K562 (cell line): ENCODE results near the gene MYO3B. TPM values are rescaled to one million over a fixed set of nuclear protein-coding genes. Genes with fewer than 3 reads are reported as not detected.

ENCODE experiments used
- ATAC-seq: fragments of 200-7000 bp; cut with Tn5 transposase; 3 replicates; pipeline ENCODE4 v1.9.1; 2020; ENCODE audit warnings: moderate library complexity
- BruUV-seq: library from RNA; stranded (reverse); fragments of 400-500 nt; replicated peaks from 2 replicates; lab custom pipeline; 2021; lab: Mats Ljungman, UMichigan
- CTCF ChIA-PET: fragments of 300-600 bp; formaldehyde crosslinking; extraction: SDS; loops from one replicate; lab custom pipeline; 2021; ENCODE audit warnings: low intra/inter-chr PET ratio; lab: Yijun Ruan, JAX
- POLR2A ChIA-PET: fragments of 300-600, 350-650 bp; sonication (Branson Sonifier 250); formaldehyde crosslinking; extraction: SDS; loops from one replicate; lab custom pipeline; 2021; ENCODE audit warnings: antibody characterized with exemption, inconsistent platforms; lab: Yijun Ruan, JAX
- DNase-seq, 4 experiments: peaks; one replicate each; pipeline versions ENCODE4 v3.0.0 to v3.0.0-alpha.2; 2011 to 2018; ENCODE audit warnings: low spot score in 3 of 4, mixed read lengths in 3 of 4; ENCODE audit errors: extremely low read depth in 1 of 4
- FAIRE-seq: peaks from 2 replicates; lab custom pipeline; 2011; peaks lifted over from hg19 to GRCh38; lab: Jason Lieb, UNC
- H2AFZ ChIP-seq: 2 replicates; pipeline ENCODE4 v1.6.0; 2011; ENCODE audit warnings: low read depth, low read length, control low read depth, inconsistent platforms
- H3K27ac ChIP-seq: fragments of 200-600 bp; 3 replicates; pipeline ENCODE4 v1.8.0; 2011; ENCODE audit warnings: low read depth, mild to moderate bottlenecking, control low read depth, inconsistent platforms, low read length, moderate library complexity, mixed read lengths; ENCODE audit errors: extremely low read depth
- H3K27me3 ChIP-seq, 2 experiments: fragments of 300-600 bp in 1 of 2; 2 replicates in 1 of 2; 3 replicates in 1 of 2; pipeline versions ENCODE4 v1.6.0 to v1.8.0; 2011; ENCODE audit warnings: inconsistent platforms in 2 of 2, low read length in 2 of 2, mild to moderate bottlenecking in 1 of 2, mixed read lengths in 1 of 2, moderate library complexity in 1 of 2; ENCODE audit not compliant: control insufficient read depth in 2 of 2, insufficient read depth in 2 of 2
- H3K36me3 ChIP-seq: fragments of 300-600 bp; 3 replicates; pipeline ENCODE4 v1.8.0; 2011; ENCODE audit warnings: mild to moderate bottlenecking, low read length, inconsistent platforms; ENCODE audit not compliant: control insufficient read depth, insufficient read depth
- H3K4me1 ChIP-seq, 2 experiments: fragments of 200-600 bp in 1 of 2; replicated peaks in 1 of 2; 2 replicates in 1 of 2; 3 replicates in 1 of 2; pipeline versions ENCODE4 v1.5.1 to v1.8.0; 2011; ENCODE audit warnings: inconsistent platforms in 2 of 2, low read length in 2 of 2, mild to moderate bottlenecking in 1 of 2, mixed read lengths in 1 of 2, moderate library complexity in 1 of 2; ENCODE audit not compliant: control insufficient read depth in 2 of 2, insufficient read depth in 2 of 2
- H3K4me2 ChIP-seq: 2 replicates; pipeline ENCODE4 v1.6.1; 2011; ENCODE audit warnings: low read length, control low read depth, inconsistent platforms, mixed read lengths; ENCODE audit not compliant: insufficient read depth
- H3K4me3 ChIP-seq: fragments of 200-600 bp; sonication (generic), shearing (Covaris generic); 2 replicates; pipeline ENCODE4 v1.5.1; 2016; ENCODE audit warnings: control low read depth, inconsistent platforms
- H3K79me2 ChIP-seq: fragments of 200-600 bp; 3 replicates; pipeline ENCODE4 v1.8.0; 2011; ENCODE audit warnings: low read length, inconsistent platforms; ENCODE audit not compliant: control insufficient read depth, insufficient read depth
- H3K9ac ChIP-seq, 2 experiments: 2 replicates each; pipeline versions ENCODE4 v1.6.0 to v1.6.1; 2011; ENCODE audit warnings: low read depth in 2 of 2, low read length in 2 of 2, control low read depth in 1 of 2, inconsistent platforms in 1 of 2, mild to moderate bottlenecking in 1 of 2, mixed read lengths in 1 of 2; ENCODE audit not compliant: insufficient read depth in 1 of 2
- H3K9me1 ChIP-seq: one replicate; pipeline ENCODE4 v1.6.0; 2011; ENCODE audit warnings: inconsistent platforms, mild to moderate bottlenecking, low read length, moderate library complexity; ENCODE audit not compliant: control insufficient read depth, insufficient read depth
- H3K9me3 ChIP-seq: replicated peaks from 2 replicates; pipeline ENCODE4 v1.5.1; 2011; ENCODE audit warnings: low read depth, low read length, inconsistent platforms; ENCODE audit not compliant: control insufficient read depth, insufficient read depth
- H4K20me1 ChIP-seq: replicated peaks from 2 replicates; pipeline ENCODE4 v1.6.1; 2011; ENCODE audit warnings: low read length, inconsistent platforms, mixed read lengths; ENCODE audit not compliant: control insufficient read depth, insufficient read depth
- FOSL1 ChIP-seq: fragments of 200-800 bp; sonication (Bioruptor generic); conservative IDR thresholded peaks from 2 replicates; pipeline ENCODE4 v1.6.1; 2016; ENCODE audit warnings: missing genetic modification characterization, missing compliant biosample characterization
- JUND ChIP-seq, 2 experiments: IDR thresholded peaks; 2 replicates in 1 of 2; 3 replicates in 1 of 2; pipeline ENCODE4 v1.6.1; 2011; ENCODE audit warnings: borderline replicate concordance in 2 of 2, low read depth in 2 of 2, low read length in 2 of 2, improper control_type of control experiment in 1 of 2, missing biosample characterization in 1 of 2, missing genetic modification characterization in 1 of 2, missing genetic modification reagents in 1 of 2
- MCM7 ChIP-seq, 2 experiments: fragments of 450-650 bp; IDR thresholded peaks; 2 replicates each; pipeline ENCODE4 v1.6.1; 2016 to 2018
- NFIC ChIP-seq: fragments of 450-650 bp; IDR thresholded peaks from 2 replicates; pipeline ENCODE4 v1.6.1; 2017; ENCODE audit warnings: mild to moderate bottlenecking, inconsistent platforms
- POU5F1 ChIP-seq: fragments of 150-350 bp; IDR thresholded peaks from 2 replicates; pipeline ENCODE4 v1.6.1; 2014; ENCODE audit warnings: borderline replicate concordance, low read length, low read depth, mild to moderate bottlenecking; ENCODE audit not compliant: partially characterized antibody
- SNRNP70 ChIP-seq: fragments of 200-400 bp; formaldehyde crosslinking; optimal IDR thresholded peaks from 2 replicates; pipeline ENCODE3; 2017; ENCODE audit warnings: low read depth, low read length
- ZNF146 ChIP-seq: IDR thresholded peaks from one replicate; pipeline ENCODE4 v1.6.1; 2018; ENCODE audit warnings: missing compliant biosample characterization; ENCODE audit not compliant: unreplicated experiment
- WGBS: fragments of 100-300 bp; shearing (Covaris generic); methylation state at CpG from one replicate; pipeline ENCODE4 v1.1.6; 2016; ENCODE audit warnings: low coverage, mixed read lengths; ENCODE audit not compliant: insufficient coverage; ENCODE audit errors: missing lambda C conversion rate; 5-methylcytosine and 5-hydroxymethylcytosine counted together
- in situ Hi-C: fragments of 300-500 bp; cut with MboI; formaldehyde crosslinking; loops from 4 replicates; pipeline ENCODE4 v1.15.0; 2018; ENCODE audit warnings: inconsistent platforms, mixed read lengths
- intact Hi-C: fragments of 100-400 bp; cut with micrococcal nuclease; formaldehyde crosslinking; loops from 2 replicates; pipeline ENCODE4 v1.14.2; 2022
- polyA plus RNA-seq, 8 experiments: library from polyadenylated mRNA; depleted of rRNA in 4 of 8; stranded (reverse) in 5 of 8; unstranded in 3 of 8; fragments of >200 nt; fragmentation: Nextera tagmentation in 2 of 8; fragmentation: Illumina TruSeq in 1 of 8; extraction: Ambion mirVana in 2 of 8; extraction: Trizol in 1 of 8; gene quantifications; 2 replicates each; pipeline versions ENCODE4 v1.2.1 to v1.2.3, GENCODE V29; 2011 to 2014; ENCODE audit warnings: inconsistent platforms in 1 of 8, missing spikeins in 1 of 8
- total RNA-seq, 7 experiments: library from RNA; depleted of rRNA in 6 of 7; stranded (reverse); fragments of >200 nt in 6 of 7; fragmentation: Illumina TruSeq in 2 of 7; extraction: Trizol in 2 of 7; gene quantifications; 2 replicates each; pipeline versions ENCODE4 v1.2.1 to v1.2.3, GENCODE V29; 2011 to 2021; ENCODE audit warnings: low replicate concordance in 1 of 7

The MYO3B gene
- total and polyA plus RNA-seq, 9 of the 15 experiments (the other 6 are each of a cell fraction or from before 2014, with no cell fraction given): 2.7 to 6.5 (median 3.6) TPM

DNA sequence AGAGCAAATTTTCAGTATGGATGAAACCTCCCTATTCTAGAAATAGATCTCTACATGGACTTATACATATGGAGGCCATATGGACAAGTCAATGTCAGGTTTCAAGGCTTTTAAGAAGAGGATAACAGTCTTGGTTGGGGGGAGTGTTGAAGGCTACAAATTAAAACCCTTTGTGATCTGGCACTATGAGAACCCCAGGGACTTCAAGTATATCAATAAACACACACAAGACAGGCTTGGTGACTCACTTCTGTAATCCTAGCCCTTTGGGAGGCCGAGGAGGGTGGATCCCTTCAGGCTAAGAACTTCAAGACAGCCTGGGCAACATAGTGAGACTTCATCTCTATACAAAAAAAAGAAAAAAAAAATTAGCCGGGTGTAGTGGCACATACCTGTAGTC, 410.0 kb downstream of the MYO3B start:
- TF ChIP-seq FOSL1 (peak; percentile 81), POU5F1 (no peak), ZNF146 (no peak), NFIC (no peak), SNRNP70 (no peak), JUND (IDR thresholded peaks at IDR 0.05; ENCODE audit: borderline replicate concordance, low read depth, low read length) (peak; percentile 47; the same call in 1 of the 2 replicates), JUND (tag; IDR thresholded peaks at IDR 0.05; ENCODE audit: borderline replicate concordance, low read depth, low read length) (peak; percentile 43; the same call in 2 of the 3 replicates), MCM7 (IDR thresholded peaks at IDR 0.05) (no peak)
- Histone ChIP-seq H3K9me1 (no peaks in the 10 kb centered on the region), H3K4me3 (no peak overlapping the region), H4K20me1 (no peaks in the 10 kb centered on the region), H3K27ac (no peak overlapping the region), H3K9ac (no peak overlapping the region), H3K27me3 (no peaks in the 10 kb centered on the region), H3K4me2 (no peak overlapping the region), H3K4me1 (no peaks in the 10 kb centered on the region), H2AFZ (no peak overlapping the region), H3K36me3 (no peaks in the 10 kb centered on the region), H3K9me3 (no peaks in the 10 kb centered on the region), H3K79me2 (no peaks in the 10 kb centered on the region)
- in situ Hi-C loops (no loop called here), intact Hi-C loops (no loop called here)
- DNase-seq (peak in 1 of 4 experiments; percentile 20), FAIRE-seq (no peak), ATAC-seq (no peak)
- 0% methylated on average over 2 of the region's 2 CpGs for WGBS
- ChIA-PET POLR2A (interaction anchor here (1.2 kb wide), 1 partner anchor 14 kb away, joined by 4 read pairs; no protein-coding TSS in a partner anchor), CTCF (no interaction called here)
- BruUV-seq: no TSS peak
